Measurements from ENCODE around the gene COL3A1.

DNA sequence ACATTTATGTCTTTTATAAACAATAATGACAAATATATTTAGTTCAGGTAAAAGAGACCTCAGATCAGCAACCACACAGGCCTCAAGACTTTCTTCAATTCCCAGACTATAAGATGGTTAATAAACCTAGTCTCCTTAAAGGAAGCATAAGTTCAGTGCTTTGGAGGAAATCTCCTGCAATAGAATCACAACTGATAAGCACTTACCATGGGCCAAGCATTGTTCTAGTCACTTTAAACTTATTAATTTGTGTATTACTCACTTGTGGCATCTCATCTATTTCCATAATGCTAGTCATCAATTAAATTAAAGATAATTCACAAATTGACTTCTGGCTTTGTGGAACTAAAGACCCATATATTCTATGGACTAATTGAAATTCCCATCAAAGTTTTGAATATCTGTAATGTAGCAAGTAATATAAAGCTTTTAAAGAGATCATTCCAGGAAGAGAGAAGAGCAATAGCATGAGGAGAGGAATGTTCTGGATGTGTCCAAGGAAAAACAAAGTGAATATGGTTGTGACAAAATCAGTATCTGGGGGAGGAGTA lies 42.2 kb downstream of the COL3A1 start:
- no peak for TF ChIP-seq EZH2 (IDR thresholded peaks at IDR 0.05; ENCODE audit: low read depth)
- TF ChIP-seq, protein P1, sequence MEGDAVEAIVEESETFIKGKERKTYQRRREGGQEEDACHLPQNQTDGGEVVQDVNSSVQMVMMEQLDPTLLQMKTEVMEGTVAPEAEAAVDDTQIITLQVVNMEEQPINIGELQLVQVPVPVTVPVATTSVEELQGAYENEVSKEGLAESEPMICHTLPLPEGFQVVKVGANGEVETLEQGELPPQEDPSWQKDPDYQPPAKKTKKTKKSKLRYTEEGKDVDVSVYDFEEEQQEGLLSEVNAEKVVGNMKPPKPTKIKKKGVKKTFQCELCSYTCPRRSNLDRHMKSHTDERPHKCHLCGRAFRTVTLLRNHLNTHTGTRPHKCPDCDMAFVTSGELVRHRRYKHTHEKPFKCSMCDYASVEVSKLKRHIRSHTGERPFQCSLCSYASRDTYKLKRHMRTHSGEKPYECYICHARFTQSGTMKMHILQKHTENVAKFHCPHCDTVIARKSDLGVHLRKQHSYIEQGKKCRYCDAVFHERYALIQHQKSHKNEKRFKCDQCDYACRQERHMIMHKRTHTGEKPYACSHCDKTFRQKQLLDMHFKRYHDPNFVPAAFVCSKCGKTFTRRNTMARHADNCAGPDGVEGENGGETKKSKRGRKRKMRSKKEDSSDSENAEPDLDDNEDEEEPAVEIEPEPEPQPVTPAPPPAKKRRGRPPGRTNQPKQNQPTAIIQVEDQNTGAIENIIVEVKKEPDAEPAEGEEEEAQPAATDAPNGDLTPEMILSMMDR (conservative IDR thresholded peaks at IDR 0.05) = no peak
